Gastrocnemius medialis (tissue), 4 donors: Measurements from ENCODE around the gene TXLNA. TPM values are rescaled to one million over a fixed set of nuclear protein-coding genes. Genes with fewer than 3 reads are reported as not detected.
A peak's percentile ranks its signal among the peaks of the same experiment; 100 is the strongest.

Experiments used
- ATAC-seq, 2 donors: fragments of 150-250 bp; one replicate each; pipeline ENCODE4 v1.9.1; 2016
- DNase-seq, 2 donors: peaks; one replicate each; pipeline ENCODE4 v3.0.0-alpha.2; 2019
- H3K27ac ChIP-seq, 4 donors: fragments of 200-600 bp; sonication (generic); 1 replicate in 1 of 4; 2 replicates in 3 of 4; pipeline ENCODE4 v1.5.1; 2016 to 2018; ENCODE audit warnings: mild to moderate bottlenecking in 2 of 4, moderate library complexity in 1 of 4
- H3K27me3 ChIP-seq, 3 donors: fragments of 200-600 bp; sonication (generic) in 2 of 3; 1 replicate in 1 of 3; 2 replicates in 2 of 3; pipeline versions ENCODE4 v1.5.1 to v1.6.0; 2016 to 2019; ENCODE audit warnings: mild to moderate bottlenecking in 1 of 3, moderate library complexity in 1 of 3
- H3K36me3 ChIP-seq, 2 donors: fragments of 200-600 bp; sonication (generic) in 1 of 2; one replicate each; pipeline ENCODE4 v1.5.1; 2017 to 2018
- H3K4me1 ChIP-seq, 2 donors: fragments of 200-600 bp; sonication (generic) in 1 of 2; one replicate each; pipeline ENCODE4 v1.5.1; 2016 to 2017; ENCODE audit warnings: mild to moderate bottlenecking in 2 of 2
- H3K4me3 ChIP-seq, 4 donors: fragments of 200-600 bp; sonication (generic) in 3 of 4; 1 replicate in 1 of 4; 2 replicates in 3 of 4; pipeline ENCODE4 v1.5.1; 2016 to 2019; ENCODE audit warnings: mild to moderate bottlenecking in 2 of 4
- H3K9me3 ChIP-seq, 3 donors: fragments of 200-600 bp; sonication (generic) in 2 of 3; 1 replicate in 1 of 3; 2 replicates in 2 of 3; pipeline ENCODE4 v1.5.1; 2016 to 2019
- POLR2A ChIP-seq, 2 donors: fragments of 450-650 bp; IDR thresholded peaks; one replicate each; pipeline ENCODE4 v1.6.1; 2017; ENCODE audit warnings: antibody characterized with exemption in 2 of 2, mild to moderate bottlenecking in 2 of 2, moderate library complexity in 2 of 2
- in situ Hi-C, 4 donors: fragments of 200-750 bp; cut with MboI; loops; one replicate each; pipeline versions ENCODE4 v1.15.0 to v1.8.0; 2017; ENCODE audit warnings: low sequenced_read_pairs in 4 of 4
- intact Hi-C: fragments of 100-400 bp; cut with DNase I; formaldehyde crosslinking; loops from one replicate; pipeline ENCODE4 v1.15.1; 2023; ENCODE audit warnings: low total_unique reads
- total RNA-seq, 4 donors: library from RNA; depleted of rRNA; stranded (reverse); fragments of >200 nt; gene quantifications; one replicate each; pipeline versions ENCODE4 v1.1.0 to v1.2.3, GENCODE V29; 2016
- TF ChIP-seq, protein P1 (sequence below), 5 experiments: fragments of 450-650 bp in 3 of 5; fragments of 200-600 bp in 2 of 5; sonication (generic) in 2 of 5; IDR thresholded peaks in 4 of 5; conservative IDR thresholded peaks in 1 of 5; 1 replicate in 4 of 5; 2 replicates in 1 of 5; pipeline ENCODE4 v1.5.1; 2016 to 2019; ENCODE audit warnings: antibody characterized with exemption in 5 of 5, mild to moderate bottlenecking in 3 of 5, moderate library complexity in 3 of 5

The TXLNA gene
- total RNA-seq, 4 donors from 2014 or later: 15.7 to 21.0 (median 17.6) TPM

DNA sequence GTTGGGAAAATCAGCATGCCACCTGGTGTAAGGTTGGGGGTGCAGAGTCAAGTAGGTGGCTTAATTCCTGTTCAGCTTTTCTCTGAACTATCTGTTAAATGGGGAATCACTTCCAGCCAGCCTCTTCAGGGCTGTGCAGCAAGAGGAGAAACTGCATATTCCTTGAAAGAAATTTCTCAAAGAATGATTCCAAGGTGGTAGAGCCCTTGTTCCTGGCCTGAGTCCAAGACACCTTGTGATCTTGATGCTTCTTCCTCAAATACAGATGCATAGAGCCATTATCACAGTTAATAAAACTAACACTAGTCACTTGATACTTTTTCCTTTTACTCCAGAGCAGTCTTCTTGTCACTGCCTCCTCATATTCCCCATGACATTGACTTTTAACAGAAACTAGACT, 5.2 kb downstream of the TXLNA start:
- Histone ChIP-seq H3K27ac (peak overlapping the region; percentile 8 to 58 (median 18)), H3K27me3 (no peaks in the 10 kb centered on the region), H3K9me3 (no peaks in the 10 kb centered on the region), H3K36me3 (peaks cover 4 to 65% of the 10 kb centered on the region in 2 donors), H3K4me1 (peaks cover 33 to 40% of the 10 kb centered on the region in 2 donors), H3K4me3 (no peak overlapping the region)
- intact Hi-C loops: no loop called here
- in situ Hi-C loops: no loop called here
- DNase-seq (no peak), ATAC-seq (no peak)
- TF ChIP-seq, protein P1, sequence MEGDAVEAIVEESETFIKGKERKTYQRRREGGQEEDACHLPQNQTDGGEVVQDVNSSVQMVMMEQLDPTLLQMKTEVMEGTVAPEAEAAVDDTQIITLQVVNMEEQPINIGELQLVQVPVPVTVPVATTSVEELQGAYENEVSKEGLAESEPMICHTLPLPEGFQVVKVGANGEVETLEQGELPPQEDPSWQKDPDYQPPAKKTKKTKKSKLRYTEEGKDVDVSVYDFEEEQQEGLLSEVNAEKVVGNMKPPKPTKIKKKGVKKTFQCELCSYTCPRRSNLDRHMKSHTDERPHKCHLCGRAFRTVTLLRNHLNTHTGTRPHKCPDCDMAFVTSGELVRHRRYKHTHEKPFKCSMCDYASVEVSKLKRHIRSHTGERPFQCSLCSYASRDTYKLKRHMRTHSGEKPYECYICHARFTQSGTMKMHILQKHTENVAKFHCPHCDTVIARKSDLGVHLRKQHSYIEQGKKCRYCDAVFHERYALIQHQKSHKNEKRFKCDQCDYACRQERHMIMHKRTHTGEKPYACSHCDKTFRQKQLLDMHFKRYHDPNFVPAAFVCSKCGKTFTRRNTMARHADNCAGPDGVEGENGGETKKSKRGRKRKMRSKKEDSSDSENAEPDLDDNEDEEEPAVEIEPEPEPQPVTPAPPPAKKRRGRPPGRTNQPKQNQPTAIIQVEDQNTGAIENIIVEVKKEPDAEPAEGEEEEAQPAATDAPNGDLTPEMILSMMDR (IDR thresholded peaks at IDR 0.05 in 4 of 5, conservative IDR thresholded peaks at IDR 0.05 in 1 of 5): no peak
- TF ChIP-seq POLR2A (IDR thresholded peaks at IDR 0.05): no peak

DNA sequence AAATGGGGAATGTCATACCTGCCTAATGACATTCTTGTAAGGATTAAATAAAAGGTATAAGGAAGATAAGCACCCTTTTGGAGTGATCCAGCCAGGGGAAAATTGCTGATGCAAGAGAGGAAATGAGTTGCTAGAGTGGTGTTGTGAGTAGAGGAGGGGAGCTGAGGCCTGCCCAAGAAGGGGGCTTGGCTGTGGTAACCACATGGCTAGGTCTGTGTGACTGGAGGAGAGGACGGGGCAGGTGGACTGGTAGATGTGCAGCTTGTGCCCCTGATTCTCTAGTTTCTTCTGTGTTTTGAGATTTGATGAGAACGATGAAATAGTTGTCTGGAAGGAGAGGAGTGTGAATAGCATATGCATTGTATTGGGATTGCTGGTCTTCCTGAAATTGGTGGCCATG, 6.6 kb downstream of the TXLNA start:
- Histone ChIP-seq H3K27me3 (no peaks in the 10 kb centered on the region), H3K4me1 (peaks cover 25 to 32% of the 10 kb centered on the region in 2 donors), H3K4me3 (no peak overlapping the region), H3K27ac (peak overlapping the region in 1 of 4 donors; percentile 22), H3K36me3 (peaks cover 4 to 78% of the 10 kb centered on the region in 2 donors), H3K9me3 (no peaks in the 10 kb centered on the region)
- in situ Hi-C loops: no loop called here
- TF ChIP-seq POLR2A (IDR thresholded peaks at IDR 0.05): no peak
- TF ChIP-seq, protein P1 (IDR thresholded peaks at IDR 0.05 in 4 of 5, conservative IDR thresholded peaks at IDR 0.05 in 1 of 5): no peak
- intact Hi-C loops: no loop called here
- DNase-seq: no peak
- ATAC-seq: no peak

DNA sequence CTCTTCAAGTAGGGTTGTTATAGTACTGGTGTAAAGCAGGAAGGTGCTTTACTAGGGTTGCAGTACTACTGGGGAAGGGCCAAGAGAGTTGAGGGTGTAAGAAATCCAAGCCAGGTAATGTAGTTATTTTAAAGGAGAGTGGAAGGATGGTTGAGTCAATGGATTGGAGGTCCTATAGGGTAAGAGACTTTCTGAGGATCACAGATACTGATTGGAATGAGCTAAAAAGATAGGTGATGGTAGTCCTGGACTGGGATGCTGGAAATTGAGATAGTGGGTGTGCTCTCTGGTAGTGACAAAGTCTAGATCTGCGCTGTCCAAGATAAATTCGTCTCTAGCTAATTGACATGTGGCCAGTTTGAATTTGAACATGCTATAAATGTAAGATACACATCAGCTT, 7.0 kb downstream of the TXLNA start:
- no peaks in the 10 kb centered on the region for H3K27me3 ChIP-seq
- DNase-seq (no peak), ATAC-seq (no peak)
- peaks cover 4 to 78% of the 10 kb centered on the region in 2 donors for H3K36me3 ChIP-seq
- no peaks in the 10 kb centered on the region for H3K9me3 ChIP-seq
- intact Hi-C loops (no loop called here), in situ Hi-C loops (no loop called here)
- peaks cover 21 to 28% of the 10 kb centered on the region in 2 donors for H3K4me1 ChIP-seq
- no peak overlapping the region for H3K4me3 ChIP-seq
- peak overlapping the region in 1 of 4 donors; percentile 22 for H3K27ac ChIP-seq
- TF ChIP-seq POLR2A (IDR thresholded peaks at IDR 0.05): no peak
- TF ChIP-seq, protein P1 (IDR thresholded peaks at IDR 0.05 in 4 of 5, conservative IDR thresholded peaks at IDR 0.05 in 1 of 5): no peak

DNA sequence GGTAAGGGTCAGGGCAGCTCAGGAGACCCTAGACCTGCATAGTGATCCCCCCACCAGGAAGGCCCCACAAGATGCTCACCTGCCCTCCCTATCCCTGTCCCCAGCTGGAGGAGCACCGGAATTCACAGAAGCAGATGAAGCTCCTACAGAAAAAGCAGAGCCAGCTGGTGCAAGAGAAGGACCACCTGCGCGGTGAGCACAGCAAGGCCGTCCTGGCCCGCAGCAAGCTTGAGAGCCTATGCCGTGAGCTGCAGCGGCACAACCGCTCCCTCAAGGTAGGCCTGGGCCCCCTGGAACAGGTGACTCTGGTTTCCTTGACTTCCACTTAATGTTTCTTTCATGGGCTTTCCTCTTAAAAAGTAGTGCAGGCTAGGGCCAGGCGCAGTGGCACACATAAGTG, 8.4 kb downstream of the TXLNA start:
- no peak for ATAC-seq
- Histone ChIP-seq H3K4me3 (no peak overlapping the region), H3K27ac (no peak overlapping the region), H3K4me1 (peaks cover 12 to 18% of the 10 kb centered on the region in 2 donors), H3K27me3 (no peaks in the 10 kb centered on the region), H3K9me3 (no peaks in the 10 kb centered on the region), H3K36me3 (peaks cover 4 to 83% of the 10 kb centered on the region in 2 donors)
- DNase-seq: no peak
- TF ChIP-seq, protein P1 (IDR thresholded peaks at IDR 0.05 in 4 of 5, conservative IDR thresholded peaks at IDR 0.05 in 1 of 5): no peak
- TF ChIP-seq POLR2A (IDR thresholded peaks at IDR 0.05): no peak
- in situ Hi-C loops: no loop called here
- intact Hi-C loops: no loop called here
